Sigmoid colon (tissue), 7 donors: ENCODE results near the gene PROB1. TPM values are rescaled to one million over a fixed set of nuclear protein-coding genes. Genes with fewer than 3 reads are reported as not detected.

Experiments
- DNase-seq: peaks from one replicate; pipeline ENCODE4 v3.0.0-alpha.2; 2019
- H3K27ac ChIP-seq, 4 donors: fragments of 200-600 bp; sonication (generic); one replicate each; pipeline ENCODE4 v1.5.1; 2016 to 2019; ENCODE audit warnings: mild to moderate bottlenecking in 1 of 4
- H3K27me3 ChIP-seq, 3 donors: fragments of 200-600 bp; sonication (generic); one replicate each; pipeline ENCODE4 v1.5.1; 2019; ENCODE audit warnings: mild to moderate bottlenecking in 1 of 3
- H3K36me3 ChIP-seq, 4 donors: fragments of 200-600 bp; sonication (generic); one replicate each; pipeline ENCODE4 v1.5.1; 2016 to 2019
- H3K4me1 ChIP-seq, 4 donors: fragments of 200-600 bp; sonication (generic); one replicate each; pipeline ENCODE4 v1.5.1; 2017 to 2019
- H3K4me3 ChIP-seq, 4 donors: fragments of 200-600 bp; sonication (generic); one replicate each; pipeline ENCODE4 v1.5.1; 2017 to 2019; ENCODE audit warnings: mild to moderate bottlenecking in 2 of 4, moderate library complexity in 1 of 4
- H3K9me3 ChIP-seq, 4 donors: fragments of 200-600 bp in 3 of 4; sonication (generic) in 3 of 4; one replicate each; pipeline versions ENCODE4 v1.5.1 to v1.6.1; 2013 to 2019
- CTCF ChIP-seq, 4 experiments: fragments of 450-650 bp in 3 of 4; fragments of 200-600 bp in 1 of 4; IDR thresholded peaks; one replicate each; pipeline ENCODE4 v1.5.1; 2016 to 2019; ENCODE audit warnings: antibody characterized with exemption in 4 of 4, mild to moderate bottlenecking in 3 of 4, moderate library complexity in 2 of 4
- EP300 ChIP-seq, 4 donors: sonication (generic); formaldehyde crosslinking; IDR thresholded peaks; one replicate each; pipeline ENCODE4 v1.6.1; 2017; ENCODE audit warnings: antibody characterized with exemption in 4 of 4
- POLR2A ChIP-seq, 2 donors: fragments of 450-650 bp; IDR thresholded peaks; one replicate each; pipeline ENCODE4 v1.6.1; 2016; ENCODE audit warnings: antibody characterized with exemption in 2 of 2, mild to moderate bottlenecking in 2 of 2, moderate library complexity in 2 of 2
- POLR2AphosphoS5 ChIP-seq, 4 donors: sonication (generic); formaldehyde crosslinking; IDR thresholded peaks; one replicate each; pipeline ENCODE4 v1.6.1; 2017; ENCODE audit warnings: antibody characterized with exemption in 4 of 4
- WGBS, 2 donors: extraction: QIAGEN DNeasy Blood & Tissue Kit; methylation state at CpG; one replicate each; pipeline ENCODE4 v1.1.7; 2013; 5-methylcytosine and 5-hydroxymethylcytosine counted together
- intact Hi-C: fragments of 100-400 bp; cut with DNase I; formaldehyde crosslinking; loops from one replicate; pipeline ENCODE4 v1.15.1; 2023
- polyA plus RNA-seq, 3 donors: library from polyadenylated mRNA; stranded (reverse); fragments of 200-250 nt; gene quantifications; one replicate each; pipeline ENCODE4 v1.2.3, GENCODE V29; 2013
- total RNA-seq, 4 donors: library from RNA; depleted of rRNA; stranded (reverse); fragments of >200 nt; gene quantifications; one replicate each; pipeline ENCODE4 v1.1.0, GENCODE V29; 2016
- donor health status: healthy with polysubstance abuse.
- donor health status: Bipolar disorder and iron deficiency.
- donor health status: healthy.

Gene PROB1
- total and polyA plus RNA-seq, 7 donors, result under 0.01 to 1.8 (median 0.36) TPM

- TF ChIP-seq EP300 (IDR thresholded peaks at IDR 0.05), result no peak
- TF ChIP-seq POLR2A (IDR thresholded peaks at IDR 0.05), result no peak
- no peak for TF ChIP-seq CTCF (IDR thresholded peaks at IDR 0.05)
- TF ChIP-seq POLR2AphosphoS5 (IDR thresholded peaks at IDR 0.05), result no peak
- H3K9me3 ChIP-seq, result no peaks in the 10 kb centered on the region
- peaks cover 0 to 4% (median 0%) of the 10 kb centered on the region in 4 donors for H3K4me1 ChIP-seq
- H3K36me3 ChIP-seq, result no peaks in the 10 kb centered on the region
- H3K27ac ChIP-seq, result no peak overlapping the region
- H3K4me3 ChIP-seq, result no peak overlapping the region
- 79 to 85% methylated on average over 7 of the region's 7 CpGs for WGBS, 2 donors
- intact Hi-C loops, result no loop called here
- no peaks in the 10 kb centered on the region for H3K27me3 ChIP-seq
- no peak for DNase-seq
Observed at GRCh38 chr5:139383993-139384590, 10.8 kb downstream of the PROB1 start.

GRCh38 chr5:139383275-139383992 lies 11.5 kb downstream of the PROB1 start, which contains the start of gene SLC23A1:
Gene SLC23A1, minus strand, starts transcription at chr5:139383297. Its CDS starts 44 bp downstream, at chr5:139383253.
- Histone ChIP-seq H3K27me3 (no peaks in the 10 kb centered on the region), H3K4me1 (peaks cover 0 to 4% (median 0%) of the 10 kb centered on the region in 4 donors), H3K27ac (no peak within 1 kb of the TSS), H3K36me3 (no peaks in the 10 kb centered on the region), H3K9me3 (no peaks in the 10 kb centered on the region), H3K4me3 (no peak within 1 kb of the TSS)
- DNase-seq, result no peak
- 36 to 67% methylated on average over 10 of the region's 10 CpGs for WGBS, 2 donors
- TF ChIP-seq POLR2A (IDR thresholded peaks at IDR 0.05), result no peak
- no peak for TF ChIP-seq CTCF (IDR thresholded peaks at IDR 0.05)
- TF ChIP-seq EP300 (IDR thresholded peaks at IDR 0.05), result no peak
- no peak for TF ChIP-seq POLR2AphosphoS5 (IDR thresholded peaks at IDR 0.05)
- intact Hi-C loops, result no loop called here

- TF ChIP-seq CTCF (IDR thresholded peaks at IDR 0.05) (no peak), EP300 (IDR thresholded peaks at IDR 0.05) (no peak), POLR2A (IDR thresholded peaks at IDR 0.05) (no peak)
- no peak overlapping the region for H3K27ac ChIP-seq
- H3K4me1 ChIP-seq, result peaks cover 0 to 4% (median 0%) of the 10 kb centered on the region in 4 donors
- H3K4me3 ChIP-seq, result no peak overlapping the region
- no peaks in the 10 kb centered on the region for H3K36me3 ChIP-seq
- no peaks in the 10 kb centered on the region for H3K27me3 ChIP-seq
- intact Hi-C loops, result no loop called here
- no peaks in the 10 kb centered on the region for H3K9me3 ChIP-seq
- WGBS, 2 donors, result 52 to 53% methylated on average over 3 of the region's 3 CpGs
- DNase-seq, result no peak
Observed at GRCh38 chr5:139382807-139383206, 12.1 kb downstream of the PROB1 start.

- Histone ChIP-seq H3K4me1 (peaks cover 0 to 4% (median 0%) of the 10 kb centered on the region in 4 donors), H3K36me3 (no peaks in the 10 kb centered on the region), H3K9me3 (no peaks in the 10 kb centered on the region), H3K27me3 (no peaks in the 10 kb centered on the region), H3K27ac (no peak overlapping the region), H3K4me3 (no peak overlapping the region)
- TF ChIP-seq POLR2A (IDR thresholded peaks at IDR 0.05), result no peak
- TF ChIP-seq POLR2AphosphoS5 (IDR thresholded peaks at IDR 0.05), result no peak
- no peak for TF ChIP-seq EP300 (IDR thresholded peaks at IDR 0.05)
- no peak for TF ChIP-seq CTCF (IDR thresholded peaks at IDR 0.05)
- 81 to 85% methylated on average over 28 of the region's 28 CpGs for WGBS, 2 donors
- DNase-seq, result peak; percentile 49
- intact Hi-C loops, result no loop called here
Observed at GRCh38 chr5:139381837-139382761, 12.8 kb downstream of the PROB1 start.
